Choroid plexus epithelial cell (primary cell): Measurements from ENCODE around the gene TEAD3.

ENCODE experiments used
- DNase-seq: peaks from one replicate; pipeline ENCODE4 v3.0.0-alpha.2; 2010; ENCODE audit warnings: low read depth
- H3K4me3 ChIP-seq: 2 replicates; pipeline ENCODE4 v1.5.1; 2011; ENCODE audit warnings: low read depth, mild to moderate bottlenecking, control low read depth, low read length, moderate library complexity
- TF ChIP-seq, protein P1 (sequence below): conservative IDR thresholded peaks from 2 replicates; pipeline ENCODE4 v1.5.1; 2011; ENCODE audit warnings: low read depth, mild to moderate bottlenecking, control low read depth, inconsistent platforms, low read length, moderate library complexity

TEAD3 gene

DNA sequence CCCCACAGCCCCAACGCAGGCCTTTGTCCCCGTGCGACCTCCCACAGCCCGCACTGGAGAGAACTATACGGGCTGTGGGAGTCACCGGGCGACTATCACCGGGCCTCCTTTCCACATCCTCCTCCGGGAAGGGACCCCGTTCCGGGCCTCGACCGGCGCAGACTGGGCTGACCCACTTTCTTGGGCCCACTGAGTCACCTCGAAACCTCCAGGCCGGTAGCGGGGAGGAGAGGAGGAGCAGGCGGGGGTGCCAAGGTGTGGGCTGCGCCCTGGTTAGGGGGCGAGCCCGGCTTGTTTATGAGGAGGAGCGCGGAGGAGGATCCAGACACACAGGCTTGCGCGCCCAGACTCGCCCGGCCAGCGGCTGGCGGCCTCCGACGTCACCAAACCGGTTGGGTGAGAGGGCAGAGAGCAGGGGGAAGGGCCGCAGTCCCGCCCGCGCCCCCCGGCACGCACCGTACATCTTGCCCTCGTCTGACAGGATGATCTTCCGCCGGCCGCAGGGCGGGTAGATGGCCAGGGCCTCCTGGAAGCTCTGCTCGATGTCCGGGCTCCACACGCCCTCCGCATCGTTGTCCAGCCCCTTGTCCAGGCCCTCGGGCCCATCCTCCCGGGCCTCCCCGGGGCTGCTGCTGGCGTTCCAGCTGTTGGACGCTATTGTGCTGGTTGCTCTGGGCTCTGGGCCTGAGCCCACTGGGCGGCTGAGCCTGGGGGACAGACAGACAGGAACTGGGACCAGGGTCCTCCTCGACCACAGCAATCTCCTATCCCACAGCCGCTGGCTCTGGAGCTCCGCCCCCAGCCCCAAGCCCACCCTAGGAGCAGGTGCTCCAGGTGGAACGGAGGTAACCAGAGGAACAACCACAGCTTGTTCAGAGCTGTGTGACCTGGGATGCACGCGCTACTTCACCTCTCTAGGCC lies 10.6 kb downstream of the TEAD3 start:
- TF ChIP-seq, protein P1, sequence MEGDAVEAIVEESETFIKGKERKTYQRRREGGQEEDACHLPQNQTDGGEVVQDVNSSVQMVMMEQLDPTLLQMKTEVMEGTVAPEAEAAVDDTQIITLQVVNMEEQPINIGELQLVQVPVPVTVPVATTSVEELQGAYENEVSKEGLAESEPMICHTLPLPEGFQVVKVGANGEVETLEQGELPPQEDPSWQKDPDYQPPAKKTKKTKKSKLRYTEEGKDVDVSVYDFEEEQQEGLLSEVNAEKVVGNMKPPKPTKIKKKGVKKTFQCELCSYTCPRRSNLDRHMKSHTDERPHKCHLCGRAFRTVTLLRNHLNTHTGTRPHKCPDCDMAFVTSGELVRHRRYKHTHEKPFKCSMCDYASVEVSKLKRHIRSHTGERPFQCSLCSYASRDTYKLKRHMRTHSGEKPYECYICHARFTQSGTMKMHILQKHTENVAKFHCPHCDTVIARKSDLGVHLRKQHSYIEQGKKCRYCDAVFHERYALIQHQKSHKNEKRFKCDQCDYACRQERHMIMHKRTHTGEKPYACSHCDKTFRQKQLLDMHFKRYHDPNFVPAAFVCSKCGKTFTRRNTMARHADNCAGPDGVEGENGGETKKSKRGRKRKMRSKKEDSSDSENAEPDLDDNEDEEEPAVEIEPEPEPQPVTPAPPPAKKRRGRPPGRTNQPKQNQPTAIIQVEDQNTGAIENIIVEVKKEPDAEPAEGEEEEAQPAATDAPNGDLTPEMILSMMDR = no peak
- H3K4me3 ChIP-seq = no peak overlapping the region
- DNase-seq = no peak

GRCh38 chr6:35485402-35485877 lies 11.4 kb downstream of the TEAD3 start:
- H3K4me3 ChIP-seq = no peak overlapping the region
- TF ChIP-seq, protein P1 = no peak
- DNase-seq = peak; percentile 46

- H3K4me3 ChIP-seq = no peak overlapping the region
- TF ChIP-seq, protein P1 = no peak
- no peak for DNase-seq
Observed at GRCh38 chr6:35484921-35485392, 11.9 kb downstream of the TEAD3 start.

GRCh38 chr6:35483893-35484645 lies 12.8 kb downstream of the TEAD3 start:
- H3K4me3 ChIP-seq = no peak overlapping the region
- TF ChIP-seq, protein P1 = no peak
- DNase-seq = no peak

- no peak overlapping the region for H3K4me3 ChIP-seq
- TF ChIP-seq, protein P1 = no peak
Observed at GRCh38 chr6:35483490-35483889, 13.4 kb downstream of the TEAD3 start.

GRCh38 chr6:35483062-35483461 lies 13.8 kb downstream of the TEAD3 start:
- TF ChIP-seq, protein P1 = no peak
- DNase-seq = no peak

More at GRCh38 chr6:35483490-35483889, 13.4 kb downstream of the TEAD3 start:
- no peak for DNase-seq

More at GRCh38 chr6:35483062-35483461, 13.8 kb downstream of the TEAD3 start:
- no peak overlapping the region for H3K4me3 ChIP-seq
